Natural killer cell (primary cell): ENCODE results near the gene CSNK1G1. TPM values are rescaled to one million over a fixed set of nuclear protein-coding genes. Genes with fewer than 3 reads are reported as not detected.

Source experiments
- ATAC-seq, 3 donors: fragments of 150-1000 bp in 2 of 3; fragments of 200-7000 bp in 1 of 3; cut with Tn5 transposase; 1 replicate in 1 of 3; 2 replicates in 2 of 3; pipeline ENCODE4 v1.10.0; 2021; ENCODE audit warnings: mild to moderate bottlenecking in 2 of 3, moderate library complexity in 2 of 3
- DNase-seq, 2 donors: peaks; one replicate each; pipeline versions ENCODE4 v3.0.0 to v3.0.0-alpha.2; 2013 to 2021; ENCODE audit warnings: mixed read lengths in 1 of 2
- H3K27ac ChIP-seq: one replicate; pipeline ENCODE4 v1.5.1; 2013; ENCODE audit warnings: mild to moderate bottlenecking, low read length
- H3K27me3 ChIP-seq: one replicate; pipeline ENCODE4 v1.6.1; 2013; ENCODE audit warnings: low read length; ENCODE audit not compliant: control insufficient read depth, insufficient read depth
- H3K36me3 ChIP-seq: one replicate; pipeline ENCODE4 v1.6.1; 2013; ENCODE audit warnings: low read length; ENCODE audit not compliant: control insufficient read depth, insufficient read depth
- H3K4me1 ChIP-seq: one replicate; pipeline ENCODE4 v1.6.1; 2013; ENCODE audit warnings: low read length; ENCODE audit not compliant: control insufficient read depth, insufficient read depth
- H3K4me3 ChIP-seq: one replicate; pipeline ENCODE4 v1.5.1; 2013; ENCODE audit warnings: low read length
- H3K9me3 ChIP-seq: one replicate; pipeline ENCODE4 v1.6.1; 2013; ENCODE audit warnings: low read length; ENCODE audit not compliant: control insufficient read depth, insufficient read depth
- H3K27ac Mint-ChIP-seq, 2 donors: one replicate each; pipeline ENCODE4 v1.8.0; 2022; ENCODE audit warnings: mild to moderate bottlenecking in 2 of 2, mixed read lengths in 2 of 2, moderate library complexity in 1 of 2
- H3K27me3 Mint-ChIP-seq, 2 donors: one replicate each; pipeline ENCODE4 v1.8.0; 2022; ENCODE audit warnings: low read depth in 2 of 2, mixed read lengths in 2 of 2
- H3K36me3 Mint-ChIP-seq: one replicate; pipeline ENCODE4 v1.8.0; 2022; ENCODE audit warnings: mixed read lengths
- H3K4me1 Mint-ChIP-seq, 2 donors: one replicate each; pipeline ENCODE4 v1.8.0; 2022; ENCODE audit warnings: mixed read lengths in 2 of 2
- H3K4me3 Mint-ChIP-seq: one replicate; pipeline ENCODE4 v1.8.0; 2022; ENCODE audit warnings: mild to moderate bottlenecking, moderate library complexity, mixed read lengths
- H3K9me3 Mint-ChIP-seq, 2 donors: one replicate each; pipeline ENCODE4 v1.8.0; 2022; ENCODE audit warnings: mixed read lengths in 2 of 2
- CTCF ChIP-seq: fragments of 200-600 bp; IDR thresholded peaks from one replicate; pipeline ENCODE4 v1.8.0; 2022; ENCODE audit warnings: antibody characterized with exemption
- WGBS: methylation state at CpG from one replicate; pipeline ENCODE4 v1.1.7; 2013; ENCODE audit warnings: missing lambda C conversion rate; ENCODE audit not compliant: insufficient coverage; 5-methylcytosine and 5-hydroxymethylcytosine counted together
- intact Hi-C: fragments of 100-400 bp; cut with micrococcal nuclease; formaldehyde crosslinking; loops from one replicate; pipeline ENCODE4 v1.14.2; 2022
- total RNA-seq, 4 donors: library from RNA; stranded (reverse); fragments of 120-200 nt in 1 of 4; gene quantifications; one replicate each; pipeline versions ENCODE4 v1.2.3 to v1.2.4, GENCODE V29; 2013 to 2022

CSNK1G1 gene
- total RNA-seq, 3 donors from 2014 or later (not counting 1 experiment from before 2014, with no cell fraction given), result 26.2 to 36.8 (median 34.0) TPM

GRCh38 chr15:64158363-64159134, 197.4 kb downstream of the CSNK1G1 start:
- H3K27me3 Mint-ChIP-seq, result peaks cover under 1 to 1% of the 10 kb centered on the region in 2 donors
- no peak overlapping the region for H3K4me3 ChIP-seq
- H3K9me3 ChIP-seq, result no peaks in the 10 kb centered on the region
- no peak for TF ChIP-seq CTCF
- no peak overlapping the region for H3K27ac ChIP-seq
- H3K4me3 Mint-ChIP-seq, result peak overlapping the region; percentile 17
- WGBS, result 97% methylated on average over 10 of the region's 11 CpGs
- peaks cover 15% of the 10 kb centered on the region for H3K36me3 Mint-ChIP-seq
- H3K4me1 Mint-ChIP-seq, result peaks cover 46 to 48% of the 10 kb centered on the region in 2 donors
- ATAC-seq, result no peak
- peak overlapping the region; percentile 65 to 69 for H3K27ac Mint-ChIP-seq
- no peaks in the 10 kb centered on the region for H3K27me3 ChIP-seq
- H3K9me3 Mint-ChIP-seq, result no peaks in the 10 kb centered on the region
- no peak for DNase-seq
- H3K36me3 ChIP-seq, result peaks cover 61% of the 10 kb centered on the region
- H3K4me1 ChIP-seq, result peaks cover 40% of the 10 kb centered on the region
- intact Hi-C loops, result no loop called here

- TF ChIP-seq CTCF, result no peak
- Histone ChIP-seq H3K27ac (no peak overlapping the region), H3K36me3 (peaks cover 61% of the 10 kb centered on the region), H3K27me3 (peaks cover 4% of the 10 kb centered on the region), H3K4me3 (no peak overlapping the region), H3K4me1 (peaks cover 45% of the 10 kb centered on the region), H3K9me3 (no peaks in the 10 kb centered on the region)
- ATAC-seq (no peak), DNase-seq (no peak)
- intact Hi-C loops, result no loop called here
- peaks cover 15% of the 10 kb centered on the region for H3K36me3 Mint-ChIP-seq
- H3K9me3 Mint-ChIP-seq, result no peaks in the 10 kb centered on the region
- H3K27me3 Mint-ChIP-seq, result peaks cover 4 to 6% of the 10 kb centered on the region in 2 donors
- WGBS, result 86% methylated on average over 1 of the region's 1 CpG
- H3K4me1 Mint-ChIP-seq, result peaks cover 46 to 49% of the 10 kb centered on the region in 2 donors
- H3K4me3 Mint-ChIP-seq, result no peak overlapping the region
- H3K27ac Mint-ChIP-seq, result peak overlapping the region; percentile 65 to 69
Observed at GRCh38 chr15:64157599-64158125, 198.3 kb downstream of the CSNK1G1 start.

- Mint-ChIP-seq H3K36me3 (peaks cover 15% of the 10 kb centered on the region), H3K9me3 (no peaks in the 10 kb centered on the region), H3K27ac (no peak overlapping the region), H3K4me3 (no peak overlapping the region), H3K4me1 (peaks cover 40 to 48% of the 10 kb centered on the region in 2 donors), H3K27me3 (peaks cover 4 to 6% of the 10 kb centered on the region in 2 donors)
- WGBS, result 92% methylated on average over 16 of the region's 16 CpGs
- intact Hi-C loops, result no loop called here
- Histone ChIP-seq H3K27me3 (peaks cover 9% of the 10 kb centered on the region), H3K27ac (no peak overlapping the region), H3K4me1 (peaks cover 49% of the 10 kb centered on the region), H3K9me3 (no peaks in the 10 kb centered on the region), H3K36me3 (peaks cover 61% of the 10 kb centered on the region), H3K4me3 (no peak overlapping the region)
- no peak for DNase-seq
- TF ChIP-seq CTCF, result no peak
- no peak for ATAC-seq
Observed at GRCh38 chr15:64156652-64157331, 199.2 kb downstream of the CSNK1G1 start.
